Measurements from ENCODE around the gene GPR61. TPM values are rescaled to one million over a fixed set of nuclear protein-coding genes. Genes with fewer than 3 reads are reported as not detected.

GPR61 gene
- total and polyA plus RNA-seq, 12 donors: 0.11 to 4.9 (median 0.63) TPM; not detected in 2

- TF ChIP-seq POLR2A (IDR thresholded peaks at IDR 0.05): peak in 1 of 2 donors; percentile 33
- TF ChIP-seq, protein P1, sequence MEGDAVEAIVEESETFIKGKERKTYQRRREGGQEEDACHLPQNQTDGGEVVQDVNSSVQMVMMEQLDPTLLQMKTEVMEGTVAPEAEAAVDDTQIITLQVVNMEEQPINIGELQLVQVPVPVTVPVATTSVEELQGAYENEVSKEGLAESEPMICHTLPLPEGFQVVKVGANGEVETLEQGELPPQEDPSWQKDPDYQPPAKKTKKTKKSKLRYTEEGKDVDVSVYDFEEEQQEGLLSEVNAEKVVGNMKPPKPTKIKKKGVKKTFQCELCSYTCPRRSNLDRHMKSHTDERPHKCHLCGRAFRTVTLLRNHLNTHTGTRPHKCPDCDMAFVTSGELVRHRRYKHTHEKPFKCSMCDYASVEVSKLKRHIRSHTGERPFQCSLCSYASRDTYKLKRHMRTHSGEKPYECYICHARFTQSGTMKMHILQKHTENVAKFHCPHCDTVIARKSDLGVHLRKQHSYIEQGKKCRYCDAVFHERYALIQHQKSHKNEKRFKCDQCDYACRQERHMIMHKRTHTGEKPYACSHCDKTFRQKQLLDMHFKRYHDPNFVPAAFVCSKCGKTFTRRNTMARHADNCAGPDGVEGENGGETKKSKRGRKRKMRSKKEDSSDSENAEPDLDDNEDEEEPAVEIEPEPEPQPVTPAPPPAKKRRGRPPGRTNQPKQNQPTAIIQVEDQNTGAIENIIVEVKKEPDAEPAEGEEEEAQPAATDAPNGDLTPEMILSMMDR (IDR thresholded peaks at IDR 0.05): peak in 5 of 6 experiments; percentile 10 to 49 (median 33)
- intact Hi-C loops (cut with DNase I): no loop called here
- peaks cover 0 to 26% of the 10 kb centered on the region in 2 donors for H3K36me3 ChIP-seq (replicated peaks in 1 of 2)
- no peaks in the 10 kb centered on the region for H3K9me3 ChIP-seq (replicated peaks in 1 of 3)
- H3K27me3 ChIP-seq: no peaks in the 10 kb centered on the region
- peaks cover 17 to 28% of the 10 kb centered on the region in 2 donors for H3K4me1 ChIP-seq (replicated peaks in 1 of 2)
- DNase-seq: peak in 6 of 7 donors; percentile 61 to 78 (median 64)
- peak overlapping the region in 3 of 5 donors; percentile 36 to 74 (median 65) for H3K27ac ChIP-seq
- WGBS, 4 donors: 42 to 50% (median 44%) methylated on average over 4 of the region's 4 CpGs
- no peak overlapping the region for H3K4me3 ChIP-seq
Measured at GRCh38 chr1:109499661-109500536, 39.8 kb upstream of the GPR61 start.

- Histone ChIP-seq H3K27ac (peak overlapping the region in 2 of 5 donors; percentile 65 to 74), H3K27me3 (no peaks in the 10 kb centered on the region), H3K4me1 (replicated peaks in 1 of 2) (peaks cover 13 to 24% of the 10 kb centered on the region in 2 donors), H3K36me3 (replicated peaks in 1 of 2) (peaks cover 0 to 21% of the 10 kb centered on the region in 2 donors), H3K9me3 (replicated peaks in 1 of 3) (no peaks in the 10 kb centered on the region), H3K4me3 (no peak overlapping the region)
- no peak for DNase-seq
- WGBS, 4 donors: 38 to 53% (median 46%) methylated on average over 3 to 5 of the region's 5 CpGs
- no peak for TF ChIP-seq POLR2A (IDR thresholded peaks at IDR 0.05)
- TF ChIP-seq, protein P1 (IDR thresholded peaks at IDR 0.05): no peak
- intact Hi-C loops (cut with DNase I): no loop called here
Measured at GRCh38 chr1:109500941-109501381, 38.7 kb upstream of the GPR61 start.

GRCh38 chr1:109501644-109502363 lies 37.9 kb upstream of the GPR61 start:
- DNase-seq: no peak
- H3K36me3 ChIP-seq (replicated peaks in 1 of 2): peaks cover 0 to 12% of the 10 kb centered on the region in 2 donors
- TF ChIP-seq, protein P1 (IDR thresholded peaks at IDR 0.05): no peak
- no peak for TF ChIP-seq POLR2A (IDR thresholded peaks at IDR 0.05)
- no peak overlapping the region for H3K4me3 ChIP-seq
- peaks cover 13 to 24% of the 10 kb centered on the region in 2 donors for H3K4me1 ChIP-seq (replicated peaks in 1 of 2)
- 75 to 91% (median 78%) methylated on average over 4 to 5 of the region's 5 CpGs for WGBS, 4 donors
- peak overlapping the region in 1 of 5 donors; percentile 4 for H3K27ac ChIP-seq
- no peaks in the 10 kb centered on the region for H3K9me3 ChIP-seq (replicated peaks in 1 of 3)
- H3K27me3 ChIP-seq: no peaks in the 10 kb centered on the region
- intact Hi-C loops (cut with DNase I): no loop called here

DNA sequence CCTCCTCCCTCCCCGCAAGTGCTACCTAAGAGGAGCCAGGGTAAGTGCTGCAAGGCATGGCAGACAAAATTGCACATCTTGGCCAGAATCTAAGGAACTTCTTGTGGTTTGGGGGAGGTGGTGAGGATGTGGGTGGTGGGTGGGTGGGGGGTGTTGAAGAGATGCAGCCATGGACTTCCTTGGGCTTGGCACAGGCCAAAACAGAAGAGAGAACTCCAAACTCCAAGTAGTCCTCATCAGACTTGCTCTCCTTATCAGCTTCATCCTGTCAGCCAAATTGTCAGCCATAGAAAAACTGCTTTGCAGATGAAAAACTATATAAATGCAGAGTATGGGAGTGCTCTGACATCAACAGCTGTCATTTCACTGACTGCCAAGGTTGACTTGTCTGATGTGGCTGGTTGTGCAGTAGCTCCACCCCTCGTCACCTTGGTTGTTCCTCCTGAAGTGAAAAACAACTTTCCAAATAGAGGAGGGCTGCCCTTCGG lies 37.3 kb upstream of the GPR61 start:
- no peaks in the 10 kb centered on the region for H3K27me3 ChIP-seq
- no peaks in the 10 kb centered on the region for H3K9me3 ChIP-seq (replicated peaks in 1 of 3)
- intact Hi-C loops (cut with DNase I): no loop called here
- WGBS, 4 donors: 56 to 68% (median 63%) methylated on average over 3 of the region's 3 CpGs
- H3K27ac ChIP-seq: peak overlapping the region in 2 of 5 donors; percentile 4 to 14
- H3K36me3 ChIP-seq (replicated peaks in 1 of 2): peaks cover 0 to 6% of the 10 kb centered on the region in 2 donors
- TF ChIP-seq POLR2A (IDR thresholded peaks at IDR 0.05): no peak
- TF ChIP-seq, protein P1 (IDR thresholded peaks at IDR 0.05): no peak
- no peak for DNase-seq
- peaks cover 13 to 24% of the 10 kb centered on the region in 2 donors for H3K4me1 ChIP-seq (replicated peaks in 1 of 2)
- H3K4me3 ChIP-seq: no peak overlapping the region
